Measurements from ENCODE around the gene SH3BP5L.

- no peak for TF ChIP-seq SUZ12 (IDR thresholded peaks at IDR 0.05; ENCODE audit: low read length)
- TF ChIP-seq EP300 (IDR thresholded peaks at IDR 0.05; ENCODE audit: borderline replicate concordance in 1 of 2, low read depth in 2 of 2, low read length in 2 of 2), result no peak
Measured at GRCh38 chr1:248873993-248874533, 48.3 kb upstream of the SH3BP5L start.

Data from H1 (cell line).